GM12878 (cell line): ENCODE data around the gene PTPRM. TPM values are rescaled to one million over a fixed set of nuclear protein-coding genes. Genes with fewer than 3 reads are reported as not detected.

Source experiments
- ATAC-seq: fragments of 200-7000 bp; cut with Tn5 transposase; 3 replicates; pipeline ENCODE4 v1.9.1; 2020; ENCODE audit warnings: mild to moderate bottlenecking, moderate library complexity
- BruUV-seq: library from RNA; stranded (reverse); fragments of 400-500 nt; replicated peaks from 2 replicates; lab custom pipeline; 2021; lab: Mats Ljungman, UMichigan
- CTCF ChIA-PET: fragments of 300-600 bp; sonication (Branson Sonifier 250); formaldehyde crosslinking; extraction: SDS; loops from one replicate; lab custom pipeline; 2021; ENCODE audit warnings: inconsistent platforms; lab: Yijun Ruan, JAX
- POLR2A ChIA-PET: fragments of 350-600 bp; formaldehyde crosslinking; extraction: SDS; loops from one replicate; lab custom pipeline; 2021; ENCODE audit warnings: inconsistent platforms; lab: Charles Lee
- RAD21 ChIA-PET: fragments of 300-600 bp; sonication (Branson Sonifier 250); formaldehyde crosslinking; loops from one replicate; lab custom pipeline; 2023; ENCODE audit warnings: antibody characterized with exemption; ENCODE audit not compliant: unreplicated experiment; lab: Charles Lee
- SMC1A ChIA-PET: fragments of 300-600 bp; sonication (Branson Sonifier 250); formaldehyde crosslinking; loops from one replicate; lab custom pipeline; 2023; ENCODE audit not compliant: unreplicated experiment, uncharacterized antibody; lab: Charles Lee
- DNase-seq: peaks from one replicate; pipeline ENCODE4 v3.0.0-alpha.2; 2011; ENCODE audit warnings: low read depth, low spot score
- FAIRE-seq: peaks from 3 replicates; lab custom pipeline; 2011; peaks lifted over from hg19 to GRCh38; lab: Jason Lieb, UNC
- H2AFZ ChIP-seq: 2 replicates; pipeline ENCODE4 v1.6.0; 2011; ENCODE audit warnings: low read depth, low read length, control low read depth; ENCODE audit not compliant: control insufficient read depth
- H3K27ac ChIP-seq: 2 replicates; pipeline ENCODE4 v1.5.1; 2011; ENCODE audit warnings: control low read depth; ENCODE audit not compliant: control insufficient read depth, insufficient read depth
- H3K27me3 ChIP-seq, 2 experiments: replicated peaks in 1 of 2; 2 replicates each; pipeline versions ENCODE4 v1.6.0 to v1.6.1; 2011; ENCODE audit warnings: low read length in 1 of 2; ENCODE audit not compliant: control insufficient read depth in 2 of 2, insufficient read depth in 2 of 2
- H3K36me3 ChIP-seq, 2 experiments: 2 replicates each; pipeline ENCODE4 v1.5.1; 2011; ENCODE audit warnings: low read length in 1 of 2; ENCODE audit not compliant: control insufficient read depth in 2 of 2, insufficient read depth in 2 of 2
- H3K4me1 ChIP-seq: 2 replicates; pipeline ENCODE4 v1.6.1; 2011; ENCODE audit warnings: mild to moderate bottlenecking, low read length, moderate library complexity, mixed read lengths; ENCODE audit not compliant: control insufficient read depth, insufficient read depth
- H3K4me2 ChIP-seq: 2 replicates; pipeline ENCODE4 v1.6.0; 2011; ENCODE audit warnings: control low read depth; ENCODE audit not compliant: control insufficient read depth, insufficient read depth
- H3K4me3 ChIP-seq: fragments of 200-600 bp; sonication (generic); 2 replicates; pipeline ENCODE4 v1.5.1; 2016
- H3K79me2 ChIP-seq: 2 replicates; pipeline ENCODE4 v1.6.0; 2011; ENCODE audit warnings: low read length; ENCODE audit not compliant: control insufficient read depth, insufficient read depth
- H3K9ac ChIP-seq: 2 replicates; pipeline ENCODE4 v1.8.0; 2011; ENCODE audit warnings: low read length, control low read depth, mixed read lengths; ENCODE audit not compliant: control insufficient read depth, insufficient read depth
- H3K9me3 ChIP-seq: replicated peaks from 3 replicates; pipeline ENCODE4 v1.5.1; 2011; ENCODE audit warnings: mild to moderate bottlenecking, low read length; ENCODE audit not compliant: control insufficient read depth, insufficient read depth
- H4K20me1 ChIP-seq: 2 replicates; pipeline ENCODE4 v1.6.0; 2011; ENCODE audit not compliant: control insufficient read depth, insufficient read depth
- CBX3 ChIP-seq: fragments of 200-600 bp; sonication (generic); IDR thresholded peaks from 2 replicates; pipeline ENCODE4 v1.6.1; 2016; ENCODE audit warnings: low read depth, borderline replicate concordance
- EGR1 ChIP-seq, 2 experiments: IDR thresholded peaks; 1 replicate in 1 of 2; 2 replicates in 1 of 2; pipeline ENCODE4 v1.6.1; 2011 to 2012; ENCODE audit warnings: low read depth in 2 of 2, low read length in 2 of 2, borderline replicate concordance in 1 of 2, mild to moderate bottlenecking in 1 of 2, moderate library complexity in 1 of 2
- EZH2 ChIP-seq: IDR thresholded peaks from 2 replicates; pipeline ENCODE4 v1.6.1; 2012; ENCODE audit warnings: low read depth, mild to moderate bottlenecking, control low read depth, inconsistent platforms, low read length, borderline replicate concordance; ENCODE audit not compliant: control insufficient read depth
- MTA3 ChIP-seq: IDR thresholded peaks from 2 replicates; pipeline ENCODE4 v1.6.1; 2012; ENCODE audit warnings: low read length, inconsistent platforms, borderline replicate concordance
- NFIC ChIP-seq: IDR thresholded peaks from 2 replicates; pipeline ENCODE4 v1.6.1; 2012; ENCODE audit warnings: low read depth, mild to moderate bottlenecking, inconsistent platforms, low read length, moderate library complexity
- POLR2AphosphoS5 ChIP-seq: IDR thresholded peaks from 2 replicates; pipeline ENCODE4 v1.6.1; 2011; ENCODE audit warnings: mild to moderate bottlenecking, low read length, inconsistent platforms
- RCOR1 ChIP-seq: conservative IDR thresholded peaks from 2 replicates; pipeline ENCODE4 v1.6.1; 2012; ENCODE audit warnings: low read depth, low read length, improper control_type of control experiment
- SMC3 ChIP-seq: IDR thresholded peaks from 2 replicates; pipeline ENCODE4 v1.6.1; 2011; ENCODE audit warnings: low read length, improper control_type of control experiment, borderline replicate concordance
- SPI1 ChIP-seq: IDR thresholded peaks from 2 replicates; pipeline ENCODE4 v1.6.1; 2011; ENCODE audit warnings: low read depth, mild to moderate bottlenecking, low read length, moderate library complexity, borderline replicate concordance; ENCODE audit not compliant: insufficient read depth
- YBX1 ChIP-seq: fragments of 450-650 bp; IDR thresholded peaks from 2 replicates; pipeline ENCODE4 v1.6.1; 2016; ENCODE audit warnings: antibody characterized with exemption
- ZBED1 ChIP-seq: IDR thresholded peaks from 2 replicates; pipeline ENCODE4 v1.6.1; 2016; ENCODE audit warnings: borderline replicate concordance
- ZZZ3 ChIP-seq: IDR thresholded peaks from 2 replicates; pipeline ENCODE4 v1.6.1; 2011; ENCODE audit warnings: low read depth; ENCODE audit not compliant: control insufficient read depth, insufficient read length
- WGBS: methylation state at CpG from one replicate; pipeline ENCODE4 v1.1.6; 2016; ENCODE audit warnings: low lambda C conversion rate; ENCODE audit not compliant: insufficient replicate concordance, insufficient coverage; ENCODE audit errors: missing lambda C conversion rate; 5-methylcytosine and 5-hydroxymethylcytosine counted together
- in situ Hi-C: fragments of 300-500 bp; cut with MboI; formaldehyde crosslinking; loops from 9 replicates; pipeline ENCODE4 v1.14.3; 2018; ENCODE audit warnings: mixed read lengths
- intact Hi-C: fragments of 100-400 bp; cut with micrococcal nuclease; formaldehyde crosslinking; loops from one replicate; pipeline ENCODE4 v1.14.2; 2022; ENCODE audit not compliant: unreplicated experiment
- polyA plus RNA-seq, 11 experiments: library from polyadenylated mRNA; depleted of rRNA in 4 of 11; unstranded in 6 of 11; stranded (reverse) in 5 of 11; fragments of >200 nt; fragmentation: Nextera tagmentation in 4 of 11; fragmentation: Illumina TruSeq in 1 of 11; extraction: Ambion mirVana in 4 of 11; extraction: Trizol in 1 of 11; gene quantifications; 1 replicate in 1 of 11; 2 replicates in 10 of 11; pipeline versions ENCODE4 v1.2.1 to v1.2.3, GENCODE V29; 2011 to 2016; ENCODE audit warnings: inconsistent platforms in 2 of 11, missing spikeins in 2 of 11, low read depth in 1 of 11
- total RNA-seq, 4 experiments: library from RNA; depleted of rRNA in 3 of 4; stranded (reverse); fragments of >200 nt in 3 of 4; fragmentation: Illumina TruSeq in 1 of 4; extraction: Trizol in 1 of 4; gene quantifications; 2 replicates each; pipeline versions ENCODE4 v1.2.1 to v1.2.3, GENCODE V29; 2013 to 2021
- TF ChIP-seq, protein P1 (sequence below): fragments of 450-650 bp; IDR thresholded peaks from 2 replicates; pipeline ENCODE4 v1.6.1; 2017; ENCODE audit warnings: antibody characterized with exemption, mild to moderate bottlenecking, moderate library complexity
- TF ChIP-seq, protein P2 (sequence below): fragments of 450-650 bp; IDR thresholded peaks from 2 replicates; pipeline ENCODE4 v1.6.1; 2017; ENCODE audit warnings: mild to moderate bottlenecking, moderate library complexity
- TF ChIP-seq, protein P3 (sequence below): IDR thresholded peaks from 2 replicates; pipeline ENCODE4 v1.6.1; 2011; ENCODE audit warnings: mild to moderate bottlenecking, low read depth, low read length, moderate library complexity; ENCODE audit not compliant: insufficient replicate concordance

The PTPRM gene
- total and polyA plus RNA-seq, 10 of the 15 experiments (the other 5 are each of a cell fraction or from before 2014, with no cell fraction given), result 0.07 to 22.6 (median 0.60) TPM

DNA sequence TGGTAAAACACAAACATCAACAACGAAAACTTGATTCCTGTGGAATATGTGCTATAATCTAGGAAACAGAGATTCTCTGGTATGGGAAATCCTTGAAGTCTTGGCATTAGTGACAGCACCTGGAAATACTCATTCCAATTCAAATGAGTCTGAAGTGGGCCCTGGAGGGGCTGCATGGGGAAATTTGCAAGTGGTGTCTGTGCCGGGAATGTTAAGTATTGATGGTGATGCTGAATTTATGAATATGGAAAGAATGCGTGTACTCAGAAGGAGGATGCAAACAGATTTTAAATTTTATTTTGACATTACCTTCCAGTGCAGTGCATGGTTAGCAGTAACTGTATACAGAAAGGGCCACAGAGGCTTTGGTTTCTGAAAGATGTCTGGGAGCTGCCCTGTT lies 37.2 kb downstream of the PTPRM start:
- no peak overlapping the region for H3K9ac ChIP-seq
- no peaks in the 10 kb centered on the region for H3K79me2 ChIP-seq
- ChIA-PET SMC1A (interaction anchor here (0.9 kb wide), 1 partner anchor 15 kb away, joined by 3 read pairs; no protein-coding TSS in a partner anchor), POLR2A (no interaction called here), RAD21 (no interaction called here), CTCF (no interaction called here)
- in situ Hi-C loops (no loop called here), intact Hi-C loops (no loop called here)
- H3K9me3 ChIP-seq, result no peaks in the 10 kb centered on the region
- FAIRE-seq (no peak), ATAC-seq (no peak), DNase-seq (no peak)
- H3K4me3 ChIP-seq, result no peak overlapping the region
- H3K27ac ChIP-seq, result no peak overlapping the region
- TF ChIP-seq, protein P1, sequence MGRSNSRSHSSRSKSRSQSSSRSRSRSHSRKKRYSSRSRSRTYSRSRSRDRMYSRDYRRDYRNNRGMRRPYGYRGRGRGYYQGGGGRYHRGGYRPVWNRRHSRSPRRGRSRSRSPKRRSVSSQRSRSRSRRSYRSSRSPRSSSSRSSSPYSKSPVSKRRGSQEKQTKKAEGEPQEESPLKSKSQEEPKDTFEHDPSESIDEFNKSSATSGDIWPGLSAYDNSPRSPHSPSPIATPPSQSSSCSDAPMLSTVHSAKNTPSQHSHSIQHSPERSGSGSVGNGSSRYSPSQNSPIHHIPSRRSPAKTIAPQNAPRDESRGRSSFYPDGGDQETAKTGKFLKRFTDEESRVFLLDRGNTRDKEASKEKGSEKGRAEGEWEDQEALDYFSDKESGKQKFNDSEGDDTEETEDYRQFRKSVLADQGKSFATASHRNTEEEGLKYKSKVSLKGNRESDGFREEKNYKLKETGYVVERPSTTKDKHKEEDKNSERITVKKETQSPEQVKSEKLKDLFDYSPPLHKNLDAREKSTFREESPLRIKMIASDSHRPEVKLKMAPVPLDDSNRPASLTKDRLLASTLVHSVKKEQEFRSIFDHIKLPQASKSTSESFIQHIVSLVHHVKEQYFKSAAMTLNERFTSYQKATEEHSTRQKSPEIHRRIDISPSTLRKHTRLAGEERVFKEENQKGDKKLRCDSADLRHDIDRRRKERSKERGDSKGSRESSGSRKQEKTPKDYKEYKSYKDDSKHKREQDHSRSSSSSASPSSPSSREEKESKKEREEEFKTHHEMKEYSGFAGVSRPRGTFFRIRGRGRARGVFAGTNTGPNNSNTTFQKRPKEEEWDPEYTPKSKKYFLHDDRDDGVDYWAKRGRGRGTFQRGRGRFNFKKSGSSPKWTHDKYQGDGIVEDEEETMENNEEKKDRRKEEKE, result no peak
- TF ChIP-seq EZH2 (no peak), CBX3 (no peak), POLR2AphosphoS5 (no peak), ZZZ3 (no peak), SPI1 (no peak), RCOR1 (no peak), YBX1 (no peak), MTA3 (no peak), EGR1 (IDR thresholded peaks at IDR 0.05; ENCODE audit: borderline replicate concordance in 1 of 2, low read depth in 2 of 2, low read length in 2 of 2) (no peak), ZBED1 (no peak), NFIC (no peak), SMC3 (no peak)
- TF ChIP-seq, protein P2, sequence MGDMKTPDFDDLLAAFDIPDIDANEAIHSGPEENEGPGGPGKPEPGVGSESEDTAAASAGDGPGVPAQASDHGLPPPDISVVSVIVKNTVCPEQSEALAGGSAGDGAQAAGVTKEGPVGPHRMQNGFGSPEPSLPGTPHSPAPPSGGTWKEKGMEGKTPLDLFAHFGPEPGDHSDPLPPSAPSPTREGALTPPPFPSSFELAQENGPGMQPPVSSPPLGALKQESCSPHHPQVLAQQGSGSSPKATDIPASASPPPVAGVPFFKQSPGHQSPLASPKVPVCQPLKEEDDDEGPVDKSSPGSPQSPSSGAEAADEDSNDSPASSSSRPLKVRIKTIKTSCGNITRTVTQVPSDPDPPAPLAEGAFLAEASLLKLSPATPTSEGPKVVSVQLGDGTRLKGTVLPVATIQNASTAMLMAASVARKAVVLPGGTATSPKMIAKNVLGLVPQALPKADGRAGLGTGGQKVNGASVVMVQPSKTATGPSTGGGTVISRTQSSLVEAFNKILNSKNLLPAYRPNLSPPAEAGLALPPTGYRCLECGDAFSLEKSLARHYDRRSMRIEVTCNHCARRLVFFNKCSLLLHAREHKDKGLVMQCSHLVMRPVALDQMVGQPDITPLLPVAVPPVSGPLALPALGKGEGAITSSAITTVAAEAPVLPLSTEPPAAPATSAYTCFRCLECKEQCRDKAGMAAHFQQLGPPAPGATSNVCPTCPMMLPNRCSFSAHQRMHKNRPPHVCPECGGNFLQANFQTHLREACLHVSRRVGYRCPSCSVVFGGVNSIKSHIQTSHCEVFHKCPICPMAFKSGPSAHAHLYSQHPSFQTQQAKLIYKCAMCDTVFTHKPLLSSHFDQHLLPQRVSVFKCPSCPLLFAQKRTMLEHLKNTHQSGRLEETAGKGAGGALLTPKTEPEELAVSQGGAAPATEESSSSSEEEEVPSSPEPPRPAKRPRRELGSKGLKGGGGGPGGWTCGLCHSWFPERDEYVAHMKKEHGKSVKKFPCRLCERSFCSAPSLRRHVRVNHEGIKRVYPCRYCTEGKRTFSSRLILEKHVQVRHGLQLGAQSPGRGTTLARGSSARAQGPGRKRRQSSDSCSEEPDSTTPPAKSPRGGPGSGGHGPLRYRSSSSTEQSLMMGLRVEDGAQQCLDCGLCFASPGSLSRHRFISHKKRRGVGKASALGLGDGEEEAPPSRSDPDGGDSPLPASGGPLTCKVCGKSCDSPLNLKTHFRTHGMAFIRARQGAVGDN, result no peak
- TF ChIP-seq, protein P3, sequence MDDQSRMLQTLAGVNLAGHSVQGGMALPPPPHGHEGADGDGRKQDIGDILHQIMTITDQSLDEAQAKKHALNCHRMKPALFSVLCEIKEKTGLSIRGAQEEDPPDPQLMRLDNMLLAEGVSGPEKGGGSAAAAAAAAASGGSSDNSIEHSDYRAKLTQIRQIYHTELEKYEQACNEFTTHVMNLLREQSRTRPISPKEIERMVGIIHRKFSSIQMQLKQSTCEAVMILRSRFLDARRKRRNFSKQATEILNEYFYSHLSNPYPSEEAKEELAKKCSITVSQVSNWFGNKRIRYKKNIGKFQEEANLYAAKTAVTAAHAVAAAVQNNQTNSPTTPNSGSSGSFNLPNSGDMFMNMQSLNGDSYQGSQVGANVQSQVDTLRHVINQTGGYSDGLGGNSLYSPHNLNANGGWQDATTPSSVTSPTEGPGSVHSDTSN, result no peak
- BruUV-seq, result no TSS peak
- H2AFZ ChIP-seq, result no peak overlapping the region
- H3K36me3 ChIP-seq, result no peaks in the 10 kb centered on the region
- no peak overlapping the region for H3K4me2 ChIP-seq
- 80% methylated on average over 3 of the region's 3 CpGs for WGBS
- no peaks in the 10 kb centered on the region for H3K4me1 ChIP-seq
- no peaks in the 10 kb centered on the region; a peak in 1 of 4 replicates for H3K27me3 ChIP-seq
- H4K20me1 ChIP-seq, result no peaks in the 10 kb centered on the region
